ENCODE results near the gene FAM83C.

Gene FAM83C

GRCh38 chr20:35237486-35237885 lies 54.7 kb downstream of the FAM83C start:
- DNase-seq (ENCODE audit: low read depth, low spot score): no peak

GRCh38 chr20:35235881-35236280 lies 56.3 kb downstream of the FAM83C start:
- no peak for DNase-seq (ENCODE audit: low read depth, low spot score)
